DOHH2 (cell line): ENCODE results near the gene G6PD.

ENCODE experiments used
- EZH2phosphoT487 ChIP-seq: fragments of 200-600 bp; sonication (generic); IDR thresholded peaks from 2 replicates; pipeline ENCODE4 v1.6.1; 2017; ENCODE audit warnings: borderline replicate concordance, mild to moderate bottlenecking, antibody characterized with exemption, low read length, moderate library complexity, mixed read lengths
- TF ChIP-seq, protein P1 (sequence below): fragments of 200-600 bp; sonication (generic); IDR thresholded peaks from one replicate; pipeline ENCODE4 v1.5.1; 2014; ENCODE audit warnings: antibody characterized with exemption, mild to moderate bottlenecking, low read depth, low read length; ENCODE audit not compliant: poor library complexity, severe bottlenecking

DNA sequence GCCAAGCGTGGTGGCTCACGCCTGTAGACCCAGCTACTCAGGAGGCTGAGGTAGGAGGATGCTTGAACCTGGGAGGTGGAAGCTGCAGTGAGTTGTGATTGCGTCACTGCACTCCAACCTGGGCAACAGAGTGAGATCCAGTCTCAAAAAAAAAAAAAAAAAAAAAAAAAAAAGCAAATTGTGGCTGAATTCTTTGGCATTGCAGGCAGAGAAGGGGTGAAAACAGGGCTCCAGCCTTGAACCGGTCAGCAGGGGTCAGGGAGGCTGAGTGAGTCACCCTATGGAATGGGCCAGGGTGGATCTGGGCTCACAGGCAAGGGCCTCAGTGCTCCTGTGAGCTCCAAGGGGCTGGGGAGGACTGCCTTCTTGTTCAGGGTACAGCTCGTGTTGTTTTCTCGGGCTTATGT is 17.4 kb downstream of the G6PD start:
- TF ChIP-seq, protein P1, sequence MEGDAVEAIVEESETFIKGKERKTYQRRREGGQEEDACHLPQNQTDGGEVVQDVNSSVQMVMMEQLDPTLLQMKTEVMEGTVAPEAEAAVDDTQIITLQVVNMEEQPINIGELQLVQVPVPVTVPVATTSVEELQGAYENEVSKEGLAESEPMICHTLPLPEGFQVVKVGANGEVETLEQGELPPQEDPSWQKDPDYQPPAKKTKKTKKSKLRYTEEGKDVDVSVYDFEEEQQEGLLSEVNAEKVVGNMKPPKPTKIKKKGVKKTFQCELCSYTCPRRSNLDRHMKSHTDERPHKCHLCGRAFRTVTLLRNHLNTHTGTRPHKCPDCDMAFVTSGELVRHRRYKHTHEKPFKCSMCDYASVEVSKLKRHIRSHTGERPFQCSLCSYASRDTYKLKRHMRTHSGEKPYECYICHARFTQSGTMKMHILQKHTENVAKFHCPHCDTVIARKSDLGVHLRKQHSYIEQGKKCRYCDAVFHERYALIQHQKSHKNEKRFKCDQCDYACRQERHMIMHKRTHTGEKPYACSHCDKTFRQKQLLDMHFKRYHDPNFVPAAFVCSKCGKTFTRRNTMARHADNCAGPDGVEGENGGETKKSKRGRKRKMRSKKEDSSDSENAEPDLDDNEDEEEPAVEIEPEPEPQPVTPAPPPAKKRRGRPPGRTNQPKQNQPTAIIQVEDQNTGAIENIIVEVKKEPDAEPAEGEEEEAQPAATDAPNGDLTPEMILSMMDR: no peak
- no peak for TF ChIP-seq EZH2phosphoT487
